HG03108 (cell line): ENCODE results near the gene ARHGAP40.

Source experiments
- ATAC-seq: cut with Tn5 transposase; IDR thresholded peaks from one replicate; pipeline ENCODE4 v1.9.1; 2021; ENCODE audit warnings: moderate library complexity; ENCODE audit not compliant: unreplicated experiment

ARHGAP40 gene

GRCh38 chr20:38601216-38602184 is at the start of gene ARHGAP40:
TSS of gene ARHGAP40 (plus strand) at chr20:38601809.
- no peak for ATAC-seq

- ATAC-seq, result no peak
Observed at GRCh38 chr20:38554986-38555385, 46.6 kb upstream of the ARHGAP40 start.

GRCh38 chr20:38555395-38555794 is 46.2 kb upstream of the ARHGAP40 start:
- ATAC-seq, result no peak

- no peak for ATAC-seq
Observed at GRCh38 chr20:38557174-38557573, 44.4 kb upstream of the ARHGAP40 start.

- no peak for ATAC-seq
Observed at GRCh38 chr20:38558596-38559360, 42.8 kb upstream of the ARHGAP40 start.

DNA sequence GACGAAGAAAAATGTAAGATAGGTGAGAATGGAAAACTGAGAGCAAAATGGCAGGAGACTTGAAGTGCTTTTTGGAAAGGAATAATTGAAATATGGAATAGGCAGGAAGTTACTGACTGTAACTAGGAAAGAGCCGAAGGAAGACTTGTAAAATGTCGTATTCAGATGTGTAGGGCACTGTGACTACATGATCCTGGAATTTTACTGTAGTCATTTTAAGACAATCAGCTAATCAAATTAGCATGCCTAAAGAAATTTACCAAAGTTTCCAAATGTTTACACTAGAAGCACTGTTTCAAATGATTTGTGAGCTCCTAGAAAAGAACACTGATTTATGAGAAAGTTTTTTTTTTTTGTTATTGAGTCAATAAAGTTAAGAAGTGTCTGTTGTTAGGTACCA is 41.8 kb upstream of the ARHGAP40 start:
- no peak for ATAC-seq

- no peak for ATAC-seq
Observed at GRCh38 chr20:38563802-38564431, 37.7 kb upstream of the ARHGAP40 start.

DNA sequence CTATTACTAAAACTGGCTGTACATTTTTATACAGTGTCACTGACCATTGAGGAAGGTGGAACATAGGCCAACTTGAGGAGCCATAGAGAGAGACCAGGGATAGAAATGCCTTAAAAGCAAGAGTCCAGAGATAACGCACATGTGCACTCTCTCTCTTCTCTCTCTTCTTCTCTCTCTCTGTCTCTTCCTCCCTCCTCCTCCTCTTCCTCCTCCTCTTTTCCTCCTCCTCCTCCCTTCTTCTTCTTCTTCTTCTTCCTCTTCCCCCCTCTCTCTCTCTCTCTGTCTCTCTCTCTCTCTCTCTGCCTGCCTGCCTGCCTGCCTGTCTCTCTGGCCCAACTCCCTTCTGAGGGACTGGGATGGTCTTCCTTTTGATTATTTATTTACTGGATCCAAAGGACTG is 36.9 kb upstream of the ARHGAP40 start:
- ATAC-seq, result no peak

DNA sequence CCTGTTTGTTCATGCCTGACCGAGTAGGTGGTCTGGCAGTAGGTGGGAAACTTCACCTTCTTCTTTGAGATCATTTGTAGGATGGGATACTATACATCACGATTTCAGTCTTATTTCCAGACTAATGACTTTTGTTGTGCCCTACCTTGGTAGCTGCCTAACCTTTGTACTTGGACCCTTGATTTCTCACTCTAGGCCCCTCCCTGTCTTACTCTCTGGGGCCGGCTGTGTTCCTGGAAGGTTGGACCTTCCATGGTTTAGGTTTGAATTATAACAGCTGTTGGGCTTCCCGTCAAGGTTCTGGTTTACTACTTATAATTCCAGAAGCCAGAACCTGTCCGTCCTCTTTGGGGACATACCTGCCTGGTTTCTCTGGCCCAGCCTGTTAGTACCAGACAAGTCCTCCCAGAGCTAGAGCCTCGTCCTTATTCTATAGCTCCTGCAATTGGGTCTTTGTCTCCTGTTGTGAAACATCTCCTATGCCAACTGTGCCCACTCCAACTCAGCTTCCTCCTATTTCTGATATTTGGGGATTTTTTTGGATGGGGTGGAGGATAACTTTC is 35.5 kb upstream of the ARHGAP40 start:
- no peak for ATAC-seq

DNA sequence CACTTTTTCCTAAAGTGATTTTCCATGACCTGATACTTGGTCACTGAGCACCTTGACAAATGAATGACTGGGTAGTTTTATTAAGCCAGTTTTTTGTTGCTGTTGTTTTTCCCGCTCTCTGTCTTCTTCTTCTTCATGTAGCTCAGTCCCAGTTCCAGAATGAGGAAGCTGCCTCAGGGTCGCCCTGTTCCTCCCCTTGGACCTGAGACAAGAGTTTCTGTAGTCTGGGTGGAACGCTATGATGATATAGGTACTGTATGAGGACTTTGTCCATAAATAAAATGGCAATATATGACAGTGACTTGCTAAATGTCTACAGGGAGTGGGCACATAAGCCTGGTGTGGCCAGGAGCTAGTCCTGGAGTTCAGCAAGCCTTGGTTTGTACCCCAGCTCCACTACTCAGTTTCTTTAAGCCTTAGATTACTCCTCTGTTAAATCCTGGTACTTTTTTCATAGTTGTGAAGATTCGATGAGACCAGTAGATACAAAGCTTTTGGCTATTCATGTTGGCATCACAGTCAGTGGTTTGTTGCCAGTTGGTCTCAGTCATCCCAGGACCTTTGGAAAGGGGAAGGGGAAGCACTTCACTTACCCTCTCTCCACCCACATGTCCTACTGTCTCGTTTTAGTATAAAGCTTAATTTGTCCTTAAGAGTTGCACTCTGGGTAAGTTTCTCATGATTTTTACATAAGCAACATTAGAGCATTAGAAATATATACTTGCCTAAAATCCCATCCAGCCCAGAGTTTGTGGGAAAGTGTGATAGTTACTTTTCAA is 31.7 kb upstream of the ARHGAP40 start:
- no peak for ATAC-seq

DNA sequence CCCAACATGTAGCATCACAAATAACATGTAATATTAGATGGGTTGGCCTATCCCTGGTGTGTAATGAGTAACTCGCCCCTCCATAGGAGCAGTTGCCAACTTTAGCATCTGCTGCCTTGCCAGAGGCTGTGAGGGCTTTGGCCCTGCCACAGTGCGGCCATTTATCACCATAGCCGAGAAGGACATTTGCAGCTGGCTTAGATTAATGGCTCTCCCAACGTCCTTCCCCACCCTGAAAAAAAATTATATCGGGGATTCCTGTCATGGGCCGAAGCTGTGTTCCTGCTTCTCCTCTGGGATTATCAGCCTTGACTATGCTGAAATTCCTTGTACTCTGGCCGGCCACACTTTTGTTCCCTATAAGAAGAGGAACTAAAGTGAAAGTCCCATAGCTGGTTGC is 28.2 kb upstream of the ARHGAP40 start:
- no peak for ATAC-seq

- ATAC-seq, result no peak
Observed at GRCh38 chr20:38579219-38579910, 22.2 kb upstream of the ARHGAP40 start.

GRCh38 chr20:38579921-38580320 is 21.7 kb upstream of the ARHGAP40 start:
- no peak for ATAC-seq

- ATAC-seq, result no peak
Observed at GRCh38 chr20:38581013-38581412, 20.6 kb upstream of the ARHGAP40 start, which contains the start of gene ADIG. TSS of gene ADIG (plus strand) at chr20:38581197. CDS start at chr20:38581251, 54 bp downstream.

DNA sequence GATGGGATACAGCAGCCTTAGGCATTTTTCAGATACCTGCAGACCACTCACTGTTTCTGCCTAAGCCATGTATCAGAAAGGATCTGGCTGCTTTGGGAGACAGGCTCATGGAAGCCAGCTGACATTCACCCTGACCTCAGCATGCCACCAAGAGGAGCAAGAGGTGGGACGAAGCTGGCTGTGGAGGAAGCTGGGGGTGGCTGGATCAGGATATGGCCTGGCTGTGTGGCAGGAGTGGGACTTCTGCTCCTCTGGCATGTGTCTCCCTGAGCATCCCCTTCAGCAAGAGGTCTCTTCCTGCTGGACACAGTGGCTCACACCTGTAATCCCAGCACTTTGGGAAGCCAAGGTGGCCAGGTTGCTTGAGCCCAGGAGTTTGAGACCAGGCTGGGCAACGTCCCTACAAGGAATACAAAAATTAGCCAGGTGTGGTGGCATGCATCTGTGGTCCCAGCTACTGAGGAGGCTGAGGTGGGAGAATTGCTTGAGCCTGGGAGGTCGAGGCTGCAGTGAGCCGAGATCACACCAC is 19.7 kb upstream of the ARHGAP40 start:
- ATAC-seq, result no peak

- ATAC-seq, result no peak
Observed at GRCh38 chr20:38583306-38583705, 18.3 kb upstream of the ARHGAP40 start.

GRCh38 chr20:38584099-38584763 is 17.4 kb upstream of the ARHGAP40 start:
- no peak for ATAC-seq

DNA sequence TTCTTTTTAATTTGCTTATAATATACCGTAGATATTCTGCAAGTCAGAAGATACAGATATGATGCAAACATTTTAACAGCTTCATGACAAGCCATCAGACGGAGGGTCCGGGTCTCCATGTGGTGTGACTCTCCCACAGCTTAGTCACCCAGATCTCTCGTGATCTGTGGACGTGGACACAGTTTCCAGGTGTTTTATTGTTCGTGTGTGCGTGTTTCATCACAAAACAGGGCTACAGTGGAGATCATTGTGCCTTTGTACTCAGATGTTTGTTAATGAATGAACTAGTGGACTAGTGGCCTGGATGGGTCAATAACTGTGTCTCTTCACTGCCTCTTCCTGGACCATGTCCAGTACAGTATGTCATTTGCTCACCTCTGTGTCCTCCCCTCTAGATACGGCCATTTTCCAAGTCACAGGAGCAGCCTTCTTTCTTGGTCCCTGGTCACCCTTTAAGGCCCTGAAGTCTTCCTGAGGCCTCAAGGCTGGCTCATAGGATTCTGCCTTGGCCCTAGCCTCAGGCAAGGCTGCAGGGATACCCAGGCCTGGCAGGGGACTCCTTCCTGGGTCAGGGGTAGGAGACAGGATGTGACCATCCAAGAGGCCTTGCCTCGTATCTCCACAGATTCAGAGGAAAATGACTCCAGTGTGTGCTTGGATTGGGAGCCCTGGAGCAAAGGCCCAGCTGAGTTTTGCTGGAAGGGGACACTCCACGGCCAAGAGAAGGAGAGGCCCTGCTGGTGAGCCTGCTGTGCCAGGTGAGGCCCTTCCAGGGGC is 16.0 kb upstream of the ARHGAP40 start:
- no peak for ATAC-seq
